G401.6 (cell line): ENCODE results near the gene CNPY3.
"Not testable (repeated sequence)": the region's sequence is repeated elsewhere in the genome, so short reads cannot be mapped to it uniquely, and the experiment has no call there.

Experiments used
- FAIRE-seq: peaks from 2 replicates; lab custom pipeline; 2012; peaks lifted over from hg19 to GRCh38; lab: Jason Lieb, UNC

CNPY3 gene

GRCh38 chr6:42916288-42916687, 13.0 kb upstream of the CNPY3 start:
- FAIRE-seq, result no peak

GRCh38 chr6:42921801-42922200, 7.5 kb upstream of the CNPY3 start:
- no peak for FAIRE-seq

GRCh38 chr6:42923666-42924065, 5.6 kb upstream of the CNPY3 start:
- no peak for FAIRE-seq

- FAIRE-seq, result no peak
Observed at GRCh38 chr6:42925248-42925857, 3.9 kb upstream of the CNPY3 start.

DNA sequence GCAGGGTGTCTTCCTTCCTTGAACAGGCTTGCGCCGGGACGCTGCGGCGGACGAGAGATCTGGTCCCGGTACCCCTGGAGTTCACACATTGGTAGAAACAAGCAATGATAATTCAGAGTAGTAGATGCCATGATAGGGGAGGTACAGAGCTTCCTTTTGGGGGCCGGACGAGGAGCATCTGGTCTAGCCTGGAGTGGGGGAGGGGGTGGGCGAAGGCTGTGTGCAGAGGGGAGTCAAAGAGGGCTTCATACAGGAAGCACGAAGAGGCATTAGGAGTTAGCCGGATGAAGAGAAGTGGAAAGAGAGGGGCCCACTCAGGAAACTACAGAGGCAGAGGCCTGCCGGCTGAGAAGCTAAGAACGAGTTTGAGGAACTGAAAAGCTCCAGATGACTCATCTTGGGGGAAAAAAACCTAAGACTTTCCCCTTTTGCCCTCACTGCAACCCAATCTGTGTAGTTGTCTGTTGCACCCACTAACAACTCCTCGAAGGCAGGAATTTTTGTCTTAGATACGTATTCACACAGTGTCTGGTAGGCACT, 611 bp downstream of the CNPY3 start:
- no peak for FAIRE-seq

- no peak for FAIRE-seq
Observed at GRCh38 chr6:42932412-42932811, 3.1 kb downstream of the CNPY3 start.

GRCh38 chr6:42933205-42933604, 3.9 kb downstream of the CNPY3 start:
- FAIRE-seq, result no peak

DNA sequence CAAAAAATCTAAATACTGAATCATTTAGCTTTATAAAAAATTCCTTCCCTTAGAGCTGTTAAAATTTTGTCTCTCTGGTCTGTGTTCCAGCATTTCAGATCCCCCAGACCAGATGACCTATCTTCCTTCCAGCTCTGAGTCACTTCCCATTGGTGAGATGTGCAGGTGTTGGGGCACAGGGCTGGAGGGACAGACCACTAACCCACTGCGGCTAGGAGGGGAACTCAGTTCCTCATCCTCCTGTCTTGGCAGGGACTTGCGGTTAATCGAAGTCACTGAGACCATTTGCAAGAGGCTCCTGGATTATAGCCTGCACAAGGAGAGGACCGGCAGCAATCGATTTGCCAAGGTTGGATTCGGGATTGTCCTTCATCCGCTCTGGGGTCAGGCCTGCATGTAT, 6.0 kb downstream of the CNPY3 start:
- FAIRE-seq, result no peak

DNA sequence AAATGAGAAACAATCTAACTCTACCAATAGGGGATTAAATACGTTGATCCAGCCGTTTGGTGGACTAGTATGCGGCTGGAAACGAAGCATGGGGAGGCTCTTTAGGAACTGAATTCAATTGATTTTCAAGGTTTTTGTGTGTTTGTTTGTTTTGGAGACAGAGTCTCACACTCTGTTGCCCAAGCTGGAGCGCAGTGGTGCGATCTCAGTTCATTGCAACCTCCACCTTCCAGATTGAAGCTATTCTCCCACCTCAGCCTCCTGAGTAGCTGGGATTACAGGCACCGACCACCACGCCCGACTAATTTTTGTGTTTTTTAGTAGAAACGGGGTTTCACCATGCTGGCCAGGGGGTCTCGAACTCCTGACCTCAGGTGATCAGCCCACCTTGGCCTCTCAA, 7.1 kb downstream of the CNPY3 start:
- no peak for FAIRE-seq

DNA sequence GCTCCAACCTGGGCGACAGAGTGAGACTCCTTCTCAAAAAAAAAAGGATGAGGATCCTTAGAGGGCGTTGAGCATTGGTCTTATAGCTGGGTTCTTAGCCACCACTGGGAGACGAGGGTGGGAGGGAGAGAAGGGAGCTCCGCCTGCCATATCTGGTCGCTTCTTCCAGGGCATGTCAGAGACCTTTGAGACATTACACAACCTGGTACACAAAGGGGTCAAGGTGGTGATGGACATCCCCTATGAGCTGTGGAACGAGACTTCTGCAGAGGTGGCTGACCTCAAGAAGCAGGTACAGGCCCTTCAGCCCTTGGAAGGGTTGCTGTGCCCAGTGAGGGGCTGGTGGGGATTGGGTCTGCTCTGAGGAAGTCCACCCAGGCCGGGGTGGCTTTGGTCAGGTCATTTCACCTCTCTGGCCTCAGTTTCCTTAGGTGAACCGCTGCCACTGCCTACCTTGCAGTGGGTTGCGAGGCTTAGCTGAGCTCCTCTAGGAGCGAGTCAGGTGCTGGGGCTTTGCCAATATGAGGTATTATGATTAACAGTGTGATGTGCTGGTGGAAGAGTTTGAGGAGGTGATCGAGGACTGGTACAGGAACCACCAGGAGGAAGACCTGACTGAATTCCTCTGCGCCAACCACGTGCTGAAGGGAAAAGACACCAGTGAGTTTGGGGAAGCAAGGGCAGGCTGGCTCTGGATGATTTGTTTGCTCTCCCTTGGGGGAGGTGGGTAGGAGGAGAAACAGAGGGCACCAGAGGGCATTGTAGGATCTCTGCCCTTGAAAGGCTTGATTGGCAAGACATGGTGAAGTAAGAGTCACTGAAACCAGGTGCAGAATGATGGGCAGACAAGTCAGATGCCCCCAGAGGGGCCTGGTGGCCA, 8.5 kb downstream of the CNPY3 start:
- no peak for FAIRE-seq

DNA sequence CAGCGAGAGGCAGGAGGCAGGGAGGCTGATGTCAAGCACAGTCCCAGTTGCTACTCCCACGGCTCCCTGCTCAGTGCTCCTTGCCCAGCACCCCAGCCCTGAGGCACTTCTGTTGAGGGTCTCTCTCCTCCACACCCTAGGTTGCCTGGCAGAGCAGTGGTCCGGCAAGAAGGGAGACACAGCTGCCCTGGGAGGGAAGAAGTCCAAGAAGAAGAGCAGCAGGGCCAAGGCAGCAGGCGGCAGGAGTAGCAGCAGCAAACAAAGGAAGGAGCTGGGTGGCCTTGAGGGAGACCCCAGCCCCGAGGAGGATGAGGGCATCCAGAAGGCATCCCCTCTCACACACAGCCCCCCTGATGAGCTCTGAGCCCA, 9.1 kb downstream of the CNPY3 start:
- no peak for FAIRE-seq

GRCh38 chr6:42938987-42939809, 9.9 kb downstream of the CNPY3 start:
- FAIRE-seq, result no peak

GRCh38 chr6:42939810-42940167, 10.5 kb downstream of the CNPY3 start:
- FAIRE-seq, result no peak

DNA sequence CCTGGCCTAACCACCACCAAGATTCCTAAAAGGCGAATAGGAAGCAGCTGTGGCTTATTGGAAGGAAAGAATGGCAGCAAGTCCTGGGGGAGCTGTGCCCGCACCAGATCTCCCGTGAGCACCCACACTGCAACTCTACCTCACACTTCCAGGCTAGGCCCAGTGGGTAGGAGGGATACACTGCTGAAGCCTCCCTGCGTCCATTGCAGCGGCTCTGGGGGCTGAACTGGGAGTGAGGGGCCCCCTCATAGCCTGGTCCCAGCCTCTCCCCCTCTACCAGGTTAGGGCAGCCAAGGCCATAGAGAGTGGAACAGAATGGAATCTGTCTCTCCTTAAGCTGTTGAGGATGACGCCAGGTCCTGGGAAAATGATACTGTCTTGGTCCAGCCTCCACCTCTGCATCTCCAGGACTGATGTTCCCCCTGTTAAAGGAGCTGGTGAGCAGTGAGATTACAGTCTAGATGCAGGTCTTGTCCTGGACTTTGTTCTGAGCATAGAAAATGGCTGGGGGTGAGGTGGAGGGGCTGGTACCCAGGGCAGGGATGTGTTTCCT, 11.3 kb downstream of the CNPY3 start:
- no peak for FAIRE-seq

- FAIRE-seq, result not testable (repeated sequence)
Observed at GRCh38 chr6:42941356-42941755, 12.1 kb downstream of the CNPY3 start.

DNA sequence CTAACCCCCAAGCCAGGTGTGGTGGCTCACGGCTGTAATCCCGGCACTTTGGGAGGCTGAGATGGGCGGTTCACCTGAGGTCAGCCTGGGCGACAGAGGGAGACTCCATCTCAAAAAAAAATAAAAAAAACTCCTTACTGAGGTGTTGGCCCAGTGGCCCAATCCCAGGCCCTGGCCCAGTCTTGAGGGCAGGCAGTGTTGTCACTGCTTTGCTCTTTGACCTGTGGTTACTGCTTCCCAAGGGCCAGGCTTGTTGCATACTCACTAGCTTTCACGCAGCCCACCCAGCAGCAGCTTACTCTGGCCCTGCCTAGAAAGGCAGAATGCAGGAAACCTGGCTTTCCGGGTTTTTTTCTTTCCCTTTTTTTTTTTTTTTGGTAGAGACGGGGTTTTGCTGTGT, 13.2 kb downstream of the CNPY3 start:
- no peak for FAIRE-seq

DNA sequence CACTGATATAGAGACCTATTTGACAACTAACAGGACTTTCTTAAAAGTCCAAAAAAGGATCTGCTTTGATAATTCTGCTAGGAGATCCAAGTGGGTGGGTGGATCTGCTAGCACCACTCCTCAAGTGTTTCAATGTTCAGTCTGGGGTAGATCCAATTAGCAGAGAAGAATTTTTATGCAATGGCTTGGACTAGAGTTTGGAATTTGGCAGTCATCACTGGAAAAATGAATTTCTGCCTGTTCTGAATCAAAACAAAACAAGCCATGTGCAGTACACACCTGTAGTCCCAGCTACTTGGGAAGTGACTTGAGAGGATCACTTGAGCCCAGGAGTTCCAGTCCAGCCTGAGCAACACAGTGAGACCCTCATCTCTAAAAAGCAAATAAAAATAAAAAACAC, 18.7 kb downstream of the CNPY3 start:
- FAIRE-seq, result no peak

- no peak for FAIRE-seq
Observed at GRCh38 chr6:42952389-42952788, 23.1 kb downstream of the CNPY3 start.

DNA sequence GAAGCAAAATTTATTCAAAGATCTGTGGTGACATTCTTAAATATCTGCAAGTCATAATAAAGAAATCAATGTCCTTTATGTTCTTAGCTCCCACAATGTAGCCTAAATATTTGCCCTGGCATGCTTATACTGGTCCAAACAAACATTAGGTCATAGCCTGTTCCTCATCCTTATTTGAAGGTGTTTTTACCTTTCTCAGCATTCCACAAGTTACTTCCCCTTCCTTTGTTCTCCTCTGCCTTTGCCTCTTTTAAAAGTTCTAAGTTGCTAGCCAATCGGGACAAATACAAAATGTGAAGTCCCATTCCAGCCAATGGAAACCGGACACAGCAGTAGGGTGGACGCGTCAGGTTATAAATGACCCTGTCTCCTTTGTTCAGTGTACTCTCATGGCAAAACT, 25.1 kb downstream of the CNPY3 start:
- not testable (repeated sequence) for FAIRE-seq

GRCh38 chr6:42958125-42958524, 28.8 kb downstream of the CNPY3 start:
- no peak for FAIRE-seq

DNA sequence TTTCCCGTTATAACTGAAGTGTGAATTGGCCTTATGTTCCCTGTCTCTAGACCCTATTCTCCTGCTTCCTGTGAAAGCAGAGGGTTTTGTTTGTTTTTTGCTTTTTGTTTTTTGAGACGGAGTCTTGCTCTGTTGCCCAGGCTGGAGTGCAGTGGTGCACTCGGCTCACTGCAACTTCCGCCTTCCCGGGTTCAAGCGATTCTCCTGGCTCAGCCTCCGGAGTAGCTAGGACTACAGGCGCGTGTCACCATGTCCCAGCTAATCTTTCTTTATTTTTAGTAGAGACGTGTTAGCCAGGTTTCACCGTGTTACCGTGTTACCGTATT, 30.6 kb downstream of the CNPY3 start:
- FAIRE-seq, result no peak

GRCh38 chr6:42960243-42961019, 31.2 kb downstream of the CNPY3 start, which contains the start of gene GNMT:
TSS of gene GNMT (plus strand) at chr6:42960754. CDS start at chr6:42960768, 14 bp downstream.
- no peak for FAIRE-seq
